SK-N-SH treated with all-trans-retinoic acid at 6 μM for 48 hours (cell line): ENCODE results near the gene ZNG1F.
"Not testable (repeated sequence)": the region's sequence is repeated elsewhere in the genome, so short reads cannot be mapped to it uniquely, and the experiment has no call there.

Experiments used
- CREB5 ChIP-seq: fragments of 250-450 bp; sonication (Bioruptor Pico); IDR thresholded peaks from 2 replicates; pipeline ENCODE4 v1.5.1; 2020; ENCODE audit warnings: low read depth, mild to moderate bottlenecking, moderate library complexity
- CSDC2 ChIP-seq: fragments of 250-450 bp; sonication (Bioruptor Pico); IDR thresholded peaks from 2 replicates; pipeline ENCODE4 v1.5.0; 2020; ENCODE audit warnings: mild to moderate bottlenecking, moderate library complexity
- ESRRG ChIP-seq: fragments of 250-450 bp; sonication (Bioruptor Pico); IDR thresholded peaks from 2 replicates; pipeline ENCODE4 v1.6.1; 2021; ENCODE audit warnings: mild to moderate bottlenecking
- ISL1 ChIP-seq: fragments of 250-450 bp; sonication (Bioruptor Pico); IDR thresholded peaks from 2 replicates; pipeline ENCODE4 v2.1.2; 2022; ENCODE audit warnings: mild to moderate bottlenecking, moderate library complexity
- OSR1 ChIP-seq: fragments of 250-450 bp; sonication (Bioruptor Pico); IDR thresholded peaks from 2 replicates; pipeline ENCODE4 v1.8.0; 2022; ENCODE audit warnings: moderate library complexity, mild to moderate bottlenecking, inconsistent platforms
- PATZ1 ChIP-seq: fragments of 250-450 bp; sonication (Bioruptor Pico); IDR thresholded peaks from 2 replicates; pipeline ENCODE4 v1.8.0; 2020; ENCODE audit warnings: mild to moderate bottlenecking, moderate library complexity, borderline replicate concordance
- POU6F1 ChIP-seq: fragments of 250-450 bp; sonication (Bioruptor Pico); IDR thresholded peaks from 2 replicates; pipeline ENCODE4 v1.8.0; 2021; ENCODE audit warnings: low read depth, mild to moderate bottlenecking, moderate library complexity, borderline replicate concordance
- RARB ChIP-seq: fragments of 250-450 bp; sonication (Bioruptor Pico); IDR thresholded peaks from 2 replicates; pipeline ENCODE4 v1.8.0; 2021; ENCODE audit warnings: mild to moderate bottlenecking, moderate library complexity
- SNAI2 ChIP-seq: fragments of 250-450 bp; sonication (Bioruptor Pico); IDR thresholded peaks from 2 replicates; pipeline ENCODE4 v1.5.0; 2020; ENCODE audit warnings: mild to moderate bottlenecking, moderate library complexity
- TCF4 ChIP-seq: fragments of 250-450 bp; sonication (Bioruptor Pico); IDR thresholded peaks from 2 replicates; pipeline ENCODE4 v1.8.0; 2021; ENCODE audit warnings: mild to moderate bottlenecking, moderate library complexity, borderline replicate concordance
- TOX ChIP-seq: fragments of 250-450 bp; sonication (Bioruptor Pico); IDR thresholded peaks from 2 replicates; pipeline ENCODE4 v1.8.0; 2021; ENCODE audit warnings: mild to moderate bottlenecking, moderate library complexity, borderline replicate concordance
- ZC3H10 ChIP-seq: fragments of 250-450 bp; sonication (Bioruptor Pico); IDR thresholded peaks from 2 replicates; pipeline ENCODE4 v1.5.1; 2021; ENCODE audit warnings: mild to moderate bottlenecking, moderate library complexity
- ZFP3 ChIP-seq: fragments of 250-450 bp; sonication (Bioruptor Pico); IDR thresholded peaks from 2 replicates; pipeline ENCODE4 v1.5.0; 2020; ENCODE audit warnings: mild to moderate bottlenecking, moderate library complexity
- ZFP30 ChIP-seq: fragments of 450-650 bp; formaldehyde crosslinking; IDR thresholded peaks from 2 replicates; pipeline ENCODE4 v1.5.0; 2022; ENCODE audit warnings: mild to moderate bottlenecking, moderate library complexity

GRCh38 chr9:41109253-41109652, 79.9 kb downstream of the ZNG1F start:
- TF ChIP-seq TCF4 (CRISPR knock-in tag); CREB5 (CRISPR knock-in tag); ISL1 (CRISPR knock-in tag); ZFP30 (CRISPR knock-in tag); PATZ1 (CRISPR knock-in tag); CSDC2; TOX; ESRRG (CRISPR knock-in tag); SNAI2; ZC3H10; RARB; POU6F1 (CRISPR knock-in tag); OSR1 (CRISPR knock-in tag); ZFP3 (CRISPR knock-in tag): not testable (repeated sequence)
